HG02610 (cell line): ENCODE data around the gene TTC12.
"Not testable (repeated sequence)": the region's sequence is repeated elsewhere in the genome, so short reads cannot be mapped to it uniquely, and the experiment has no call there.

Experiments
- ATAC-seq: cut with Tn5 transposase; IDR thresholded peaks from one replicate; pipeline ENCODE4 v1.9.1; 2021; ENCODE audit warnings: mild to moderate bottlenecking, moderate library complexity; ENCODE audit not compliant: unreplicated experiment

TTC12 gene

GRCh38 chr11:113282898-113283437 lies 31.4 kb upstream of the TTC12 start:
- ATAC-seq: no peak

- no peak for ATAC-seq
Observed at GRCh38 chr11:113283881-113284280, 30.5 kb upstream of the TTC12 start.

GRCh38 chr11:113286009-113286408 lies 28.4 kb upstream of the TTC12 start:
- ATAC-seq: no peak

GRCh38 chr11:113286509-113287497 lies 27.6 kb upstream of the TTC12 start:
- no peak for ATAC-seq

- no peak for ATAC-seq
Observed at GRCh38 chr11:113287801-113288200, 26.6 kb upstream of the TTC12 start.

- ATAC-seq: no peak
Observed at GRCh38 chr11:113288286-113288863, 26.0 kb upstream of the TTC12 start.

- peak; percentile 82 for ATAC-seq
Observed at GRCh38 chr11:113289431-113290187, 24.8 kb upstream of the TTC12 start.

GRCh38 chr11:113293936-113294335 lies 20.4 kb upstream of the TTC12 start:
- no peak for ATAC-seq

- no peak for ATAC-seq
Observed at GRCh38 chr11:113295993-113296392, 18.4 kb upstream of the TTC12 start.

- ATAC-seq: no peak
Observed at GRCh38 chr11:113296447-113297205, 17.8 kb upstream of the TTC12 start.

GRCh38 chr11:113298496-113298895 lies 15.9 kb upstream of the TTC12 start:
- ATAC-seq: not testable (repeated sequence)

GRCh38 chr11:113304916-113305315 lies 9.5 kb upstream of the TTC12 start:
- ATAC-seq: no peak

GRCh38 chr11:113305440-113306336 lies 8.7 kb upstream of the TTC12 start:
- ATAC-seq: peak; percentile 81

- no peak for ATAC-seq
Observed at GRCh38 chr11:113308601-113309000, 5.8 kb upstream of the TTC12 start.

- ATAC-seq: no peak
Observed at GRCh38 chr11:113311536-113311935, 2.8 kb upstream of the TTC12 start.

GRCh38 chr11:113313601-113314000 lies 782 bp upstream of the TTC12 start:
- no peak for ATAC-seq

- no peak for ATAC-seq
Observed at GRCh38 chr11:113314065-113314388, 356 bp upstream of the TTC12 start.

GRCh38 chr11:113315811-113316210 lies 1.4 kb downstream of the TTC12 start:
- no peak for ATAC-seq

GRCh38 chr11:113316256-113316655 lies 1.9 kb downstream of the TTC12 start:
- no peak for ATAC-seq

GRCh38 chr11:113317339-113317738 lies 3.0 kb downstream of the TTC12 start:
- ATAC-seq: no peak
